HG02870 (cell line): ENCODE measurements around the gene AREL1.
A peak's percentile ranks its signal among the peaks of the same experiment; 100 is the strongest.
"Not testable (repeated sequence)": the region's sequence is repeated elsewhere in the genome, so short reads cannot be mapped to it uniquely, and the experiment has no call there.

Experiments used
- ATAC-seq: cut with Tn5 transposase; IDR thresholded peaks from one replicate; pipeline ENCODE4 v1.9.1; 2021; ENCODE audit warnings: mild to moderate bottlenecking, moderate library complexity; ENCODE audit not compliant: unreplicated experiment

AREL1 gene, protein sequence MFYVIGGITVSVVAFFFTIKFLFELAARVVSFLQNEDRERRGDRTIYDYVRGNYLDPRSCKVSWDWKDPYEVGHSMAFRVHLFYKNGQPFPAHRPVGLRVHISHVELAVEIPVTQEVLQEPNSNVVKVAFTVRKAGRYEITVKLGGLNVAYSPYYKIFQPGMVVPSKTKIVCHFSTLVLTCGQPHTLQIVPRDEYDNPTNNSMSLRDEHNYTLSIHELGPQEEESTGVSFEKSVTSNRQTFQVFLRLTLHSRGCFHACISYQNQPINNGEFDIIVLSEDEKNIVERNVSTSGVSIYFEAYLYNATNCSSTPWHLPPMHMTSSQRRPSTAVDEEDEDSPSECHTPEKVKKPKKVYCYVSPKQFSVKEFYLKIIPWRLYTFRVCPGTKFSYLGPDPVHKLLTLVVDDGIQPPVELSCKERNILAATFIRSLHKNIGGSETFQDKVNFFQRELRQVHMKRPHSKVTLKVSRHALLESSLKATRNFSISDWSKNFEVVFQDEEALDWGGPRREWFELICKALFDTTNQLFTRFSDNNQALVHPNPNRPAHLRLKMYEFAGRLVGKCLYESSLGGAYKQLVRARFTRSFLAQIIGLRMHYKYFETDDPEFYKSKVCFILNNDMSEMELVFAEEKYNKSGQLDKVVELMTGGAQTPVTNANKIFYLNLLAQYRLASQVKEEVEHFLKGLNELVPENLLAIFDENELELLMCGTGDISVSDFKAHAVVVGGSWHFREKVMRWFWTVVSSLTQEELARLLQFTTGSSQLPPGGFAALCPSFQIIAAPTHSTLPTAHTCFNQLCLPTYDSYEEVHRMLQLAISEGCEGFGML

DNA sequence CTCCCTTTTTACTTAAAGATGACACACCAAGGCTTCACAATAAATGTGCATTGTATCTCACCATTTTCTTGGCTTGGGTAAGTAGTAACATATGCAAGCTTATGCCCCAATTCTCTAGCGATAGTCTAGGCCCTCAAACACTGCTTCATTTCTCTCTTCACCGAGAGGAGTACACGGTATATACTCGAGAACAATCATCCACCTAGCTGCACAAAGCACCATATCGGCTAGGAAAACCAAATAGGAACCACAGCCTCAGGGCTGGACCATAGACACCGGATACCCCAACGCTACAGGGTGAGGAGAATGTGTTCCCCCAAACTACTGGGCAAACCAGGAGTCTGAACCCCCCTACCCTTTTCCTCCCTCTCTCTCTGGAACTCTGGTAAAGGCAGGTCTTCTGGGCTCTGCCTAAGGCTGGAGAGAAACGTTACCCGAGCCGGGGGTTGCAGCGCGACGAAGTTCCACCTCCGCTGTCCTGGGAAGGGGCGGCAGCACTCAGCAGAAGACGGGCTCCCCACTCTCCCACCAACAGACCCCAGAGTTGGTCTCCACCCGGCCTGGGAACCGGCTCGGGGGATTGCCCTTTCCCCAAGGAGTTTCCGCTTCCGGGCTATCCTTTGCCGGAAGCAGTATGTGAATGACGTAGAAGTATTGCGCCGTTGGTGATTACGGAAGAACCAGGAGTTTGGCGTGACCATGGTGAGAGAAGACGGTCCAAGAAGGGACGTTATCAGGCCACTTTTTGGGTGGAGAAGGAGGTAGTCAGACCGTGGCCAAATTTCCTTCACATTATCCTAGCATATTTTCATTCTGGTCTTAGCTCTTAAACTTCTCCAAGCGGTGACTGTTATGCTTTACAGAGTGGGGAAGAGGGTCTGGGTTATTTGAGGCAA is at the start of gene AREL1, which contains the start of gene FCF1:
TSS of gene AREL1 (minus strand) at position 582 of the 896 bp plus-strand sequence. CDS start 27,465 bp downstream, outside the sequence.
TSS of gene FCF1 (plus strand) at position 646 of the 896 bp plus-strand sequence. CDS start at position 700, 54 bp downstream.
- peak; percentile 97 for ATAC-seq

DNA sequence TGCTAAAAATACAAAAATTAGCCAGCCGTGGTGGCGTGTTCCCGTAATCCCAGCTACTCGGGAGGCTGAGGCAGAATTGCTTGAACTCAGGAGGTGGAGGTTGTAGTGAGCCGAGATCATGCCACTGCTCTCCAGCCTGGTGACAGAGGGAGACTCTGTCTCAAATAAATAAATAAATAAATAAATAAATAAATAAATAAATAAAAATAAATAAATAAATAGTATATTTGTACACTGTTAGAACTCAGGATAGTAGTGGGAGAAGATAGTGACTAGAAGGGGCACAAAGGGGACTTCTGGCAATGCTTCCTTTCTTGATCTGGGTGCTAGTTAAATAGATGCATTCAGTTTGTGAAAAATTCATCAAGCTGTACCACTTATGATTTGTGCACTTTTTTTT is 45.6 kb upstream of the AREL1 start:
- not testable (repeated sequence) for ATAC-seq

DNA sequence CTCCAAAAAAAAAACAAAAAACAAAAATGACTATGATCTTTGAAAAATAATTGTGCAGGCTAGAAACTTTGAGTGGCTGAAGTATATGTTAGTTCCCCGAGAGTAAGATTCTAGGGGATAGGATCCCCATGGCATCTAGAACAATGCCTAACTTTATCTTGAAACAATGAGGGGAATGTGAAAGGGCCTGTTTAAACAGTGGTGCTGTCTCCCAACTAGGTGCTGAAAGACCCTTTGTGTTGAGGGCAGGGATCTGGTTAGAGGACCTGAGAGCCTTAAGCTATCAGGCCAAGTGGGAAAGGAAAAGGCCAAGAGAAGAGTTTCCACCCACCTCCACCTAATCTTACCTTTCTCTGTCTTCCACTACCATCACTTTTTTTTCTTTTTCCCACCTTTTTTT is 43.4 kb upstream of the AREL1 start:
- no peak for ATAC-seq

DNA sequence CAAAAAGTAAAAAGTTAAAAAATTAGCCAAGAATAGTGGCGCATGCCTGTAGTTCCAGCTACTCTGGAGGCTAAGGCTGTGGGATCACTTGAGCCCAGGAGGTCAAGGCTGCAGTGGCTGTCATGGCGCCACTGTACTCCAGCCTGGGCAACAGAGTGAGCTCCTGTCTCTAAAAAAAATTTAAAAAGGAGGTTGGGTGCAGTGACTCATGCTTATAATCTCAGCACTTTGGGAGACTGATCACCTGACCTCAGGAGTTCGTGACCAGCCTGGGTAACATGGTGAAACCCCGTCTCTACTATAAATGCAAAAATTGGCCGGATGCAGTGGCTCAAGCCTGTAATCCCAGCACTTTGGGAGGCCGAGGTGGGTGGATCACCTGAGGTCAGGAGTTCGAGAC is 42.0 kb upstream of the AREL1 start:
- ATAC-seq: no peak

DNA sequence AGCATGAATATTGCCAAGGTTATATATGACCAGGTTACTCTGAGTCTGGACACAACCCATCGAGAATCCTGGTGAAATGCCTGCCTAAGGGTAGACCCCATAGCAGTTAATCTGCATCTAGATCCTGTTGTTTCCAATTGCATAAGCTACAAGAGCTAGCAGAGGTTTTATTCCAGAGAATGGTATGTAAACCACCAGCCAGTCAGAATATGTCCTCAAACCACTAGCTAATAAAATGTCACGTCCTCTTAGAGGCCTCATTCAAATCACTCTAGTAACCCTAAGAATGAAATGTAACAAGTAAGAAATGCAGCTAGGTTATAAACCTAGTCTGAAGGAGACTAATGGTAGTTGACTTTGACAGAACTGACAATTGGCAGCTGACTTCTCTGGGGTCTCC is 41.3 kb upstream of the AREL1 start:
- no peak for ATAC-seq

DNA sequence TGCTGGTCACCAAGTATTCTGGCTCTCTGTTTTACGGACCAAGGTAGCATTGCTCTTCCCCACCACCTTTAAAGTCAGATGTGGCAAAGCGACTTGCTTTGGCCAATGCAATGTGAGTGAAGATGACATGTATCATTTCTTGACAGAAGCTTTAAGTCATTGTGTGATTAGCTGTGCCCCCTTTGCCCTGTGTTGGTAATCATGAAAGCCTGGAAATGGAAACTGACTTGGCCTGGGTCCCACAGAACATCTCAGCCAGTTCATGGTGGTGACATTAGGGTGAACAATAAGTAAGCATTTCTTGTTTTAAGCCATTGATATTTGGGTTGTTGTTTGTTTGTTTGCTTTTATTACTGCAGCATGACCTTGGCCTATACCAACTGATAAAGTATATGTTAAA is 34.4 kb upstream of the AREL1 start:
- no peak for ATAC-seq

DNA sequence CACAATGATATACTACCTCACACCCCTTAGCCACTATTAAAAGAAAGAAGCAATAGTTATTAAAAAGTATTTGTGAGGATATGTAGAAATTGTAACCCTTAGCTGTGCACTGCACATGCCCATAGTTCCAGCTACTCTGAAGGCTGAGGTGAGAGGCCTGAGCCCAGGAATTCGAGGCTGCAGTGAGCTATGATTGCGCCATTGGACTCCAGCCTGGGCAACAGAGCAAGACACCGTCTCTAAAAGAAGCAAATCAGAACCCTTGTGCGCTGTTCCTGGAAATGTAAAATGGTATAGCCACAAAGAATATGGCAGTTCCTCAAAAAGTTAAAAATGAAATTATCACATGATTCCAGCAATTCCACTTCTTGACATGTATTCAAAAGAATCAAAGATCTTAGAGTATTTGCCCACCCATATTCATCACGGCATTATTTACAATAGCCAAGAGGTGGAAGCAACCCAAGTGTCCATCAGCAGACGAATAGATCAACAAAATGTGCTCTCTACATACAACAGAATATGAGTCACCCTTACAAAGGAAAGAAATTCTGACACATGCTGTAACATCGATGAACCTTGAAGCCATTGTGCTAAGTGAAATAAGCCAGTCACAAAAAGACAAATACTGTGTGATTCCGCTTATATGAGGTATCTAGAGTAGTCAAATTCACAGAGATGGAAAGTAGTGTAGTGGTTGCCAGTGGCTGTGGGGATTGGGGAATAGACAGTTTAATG is 26.6 kb upstream of the AREL1 start:
- ATAC-seq: no peak

DNA sequence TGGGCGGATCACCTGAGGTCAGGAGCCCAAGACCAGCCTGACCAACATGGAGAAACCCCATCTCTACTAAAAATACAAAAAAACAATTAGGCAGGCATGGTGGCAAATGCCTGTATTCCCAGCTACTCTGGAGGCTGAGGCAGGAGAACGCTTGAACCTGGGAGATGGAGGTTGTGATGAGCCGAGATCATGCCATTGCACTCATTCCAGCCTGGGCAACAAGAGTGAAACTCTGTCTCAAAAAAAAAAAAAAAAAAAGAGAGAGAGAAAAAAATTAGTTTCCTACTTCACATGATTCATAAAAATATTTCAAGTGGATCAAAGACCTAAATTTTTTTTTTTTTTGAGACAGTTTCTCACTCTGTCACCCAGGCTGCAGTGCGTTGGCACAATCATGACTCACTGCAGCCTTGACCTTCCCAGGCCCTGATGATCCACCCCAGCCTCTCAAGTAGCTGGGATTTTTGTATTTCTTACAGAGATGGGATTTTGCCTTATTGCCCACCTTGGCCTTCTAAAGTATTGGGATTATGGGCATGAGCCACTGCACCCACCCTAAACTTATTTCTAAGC is 25.0 kb upstream of the AREL1 start:
- no peak for ATAC-seq

DNA sequence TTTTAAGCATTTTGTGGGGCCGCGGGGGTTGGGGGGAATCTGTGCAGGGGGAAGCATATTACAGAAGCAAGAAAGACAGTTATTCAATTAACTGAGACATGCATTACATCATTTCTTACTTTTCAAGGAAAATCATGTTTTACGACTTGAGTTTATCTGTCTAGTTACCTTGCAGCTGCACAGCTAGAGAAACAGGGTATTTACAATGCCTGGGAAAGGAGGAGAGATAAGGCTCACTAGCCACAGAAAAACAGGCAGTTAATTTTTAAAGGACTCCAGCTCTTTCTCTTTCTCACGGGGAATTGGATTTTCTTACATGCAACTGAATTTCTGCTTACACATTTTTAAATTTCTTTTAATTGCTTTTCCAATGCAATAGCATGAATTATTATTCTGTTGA is 22.2 kb upstream of the AREL1 start:
- no peak for ATAC-seq

DNA sequence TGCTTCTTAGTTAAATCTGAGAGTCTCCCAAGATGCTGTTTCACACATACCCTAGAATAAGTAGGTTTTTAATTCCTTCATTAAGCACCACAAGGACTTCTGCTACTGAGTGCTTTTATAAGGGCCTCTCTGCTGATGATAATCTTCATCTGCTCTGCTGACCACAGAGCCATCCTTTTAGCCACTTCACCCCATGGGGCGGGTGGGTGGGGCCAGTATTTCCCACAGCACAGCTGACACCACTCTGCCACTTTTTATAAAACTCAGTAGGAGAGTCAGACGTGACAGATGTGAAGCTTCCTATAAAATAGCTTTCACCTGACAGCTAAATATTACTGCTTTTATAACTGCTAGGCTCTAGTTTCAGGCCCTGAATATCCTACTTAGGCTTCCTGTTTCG is 20.3 kb upstream of the AREL1 start:
- ATAC-seq: no peak

DNA sequence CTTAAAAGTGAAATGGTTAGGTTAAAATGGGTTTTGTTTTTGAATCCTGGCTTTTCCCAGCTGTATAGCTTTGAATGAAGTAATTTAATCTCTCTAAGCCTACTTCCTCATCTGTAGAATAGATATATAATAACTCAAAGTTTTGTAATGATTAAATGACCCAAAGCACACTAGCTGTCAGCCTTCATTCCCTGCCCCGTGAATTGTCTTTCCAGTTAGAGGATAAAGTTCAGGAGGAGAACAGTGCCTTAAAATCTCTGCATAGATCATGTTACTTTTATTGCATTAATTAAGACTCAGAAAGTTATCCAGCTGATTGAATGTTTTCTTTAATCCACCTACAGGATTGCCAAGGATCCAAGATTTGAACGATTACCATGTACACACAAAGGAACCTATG is 19.5 kb upstream of the AREL1 start:
- ATAC-seq: no peak

DNA sequence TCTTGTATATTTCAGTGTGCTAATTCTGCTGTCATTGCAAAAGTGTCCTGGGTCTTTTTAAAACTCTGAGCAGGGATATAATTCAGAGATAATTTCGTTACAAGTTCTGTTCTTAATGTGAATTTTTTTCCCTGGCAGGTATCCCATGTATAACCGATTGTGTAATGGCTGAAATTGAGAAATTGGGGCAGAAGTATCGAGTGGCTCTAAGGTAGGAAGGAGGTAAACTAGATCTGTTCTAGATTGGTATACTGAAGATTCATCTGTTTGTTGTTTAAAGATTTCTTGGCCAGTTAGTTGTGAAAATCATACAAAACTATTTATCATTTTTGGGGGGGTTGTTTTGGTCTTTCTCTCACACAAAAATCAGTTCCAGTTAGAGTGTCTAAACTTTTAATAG is 10.3 kb upstream of the AREL1 start:
- no peak for ATAC-seq

DNA sequence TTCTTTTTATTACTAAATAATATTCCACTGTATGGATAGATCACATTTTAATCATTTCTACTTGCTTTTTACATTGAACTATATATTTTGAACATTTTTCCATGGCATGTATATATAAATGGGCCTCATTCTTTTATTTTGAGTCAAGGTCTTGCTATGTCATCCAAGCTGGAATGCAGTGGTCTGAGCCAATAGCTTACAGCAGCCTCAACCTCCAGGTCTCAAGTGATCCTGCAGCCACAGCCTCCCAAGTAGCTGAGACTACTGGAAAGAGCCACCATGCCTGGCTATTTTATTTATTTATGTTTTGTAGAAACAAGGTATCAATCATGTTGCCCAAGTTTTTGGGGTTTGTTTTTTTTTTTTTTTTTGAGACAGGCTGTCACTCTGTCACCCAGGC is 7.6 kb upstream of the AREL1 start:
- no peak for ATAC-seq

DNA sequence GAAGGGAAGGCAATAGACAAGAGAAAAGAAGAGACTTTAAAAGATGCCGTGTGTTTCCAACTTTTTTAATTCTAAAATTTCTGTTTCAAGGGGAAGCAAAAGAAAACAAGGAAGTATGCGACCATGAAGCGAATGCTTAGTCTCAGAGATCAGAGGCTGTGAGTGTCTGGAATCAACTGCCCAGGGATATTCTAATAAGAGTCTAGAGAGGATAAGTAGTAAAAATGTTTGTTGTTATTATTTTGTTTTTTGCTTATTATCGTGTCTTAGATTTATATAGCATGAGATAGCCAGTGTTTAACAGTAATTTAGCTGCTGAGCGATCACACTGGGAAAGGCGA is 485 bp upstream of the AREL1 start:
- no peak for ATAC-seq

DNA sequence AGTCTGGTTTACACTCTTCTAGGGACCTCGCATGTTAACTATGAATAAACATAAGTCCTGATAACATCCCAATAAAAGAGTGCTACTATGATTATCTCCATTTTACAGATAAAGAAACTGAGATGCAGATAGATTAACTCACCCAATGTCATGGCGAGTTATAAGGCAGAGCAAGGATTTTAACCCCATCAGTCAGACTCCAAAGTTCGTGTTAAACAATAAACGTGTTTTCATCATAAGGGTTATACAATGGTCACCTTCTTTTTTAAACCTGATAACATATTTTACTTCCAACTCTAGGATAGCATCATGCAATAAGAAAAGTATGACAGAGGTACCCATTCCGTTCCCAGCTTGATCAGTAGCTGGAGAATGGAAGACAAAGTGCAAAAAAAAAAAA is 1.2 kb downstream of the AREL1 start:
- ATAC-seq: no peak

DNA sequence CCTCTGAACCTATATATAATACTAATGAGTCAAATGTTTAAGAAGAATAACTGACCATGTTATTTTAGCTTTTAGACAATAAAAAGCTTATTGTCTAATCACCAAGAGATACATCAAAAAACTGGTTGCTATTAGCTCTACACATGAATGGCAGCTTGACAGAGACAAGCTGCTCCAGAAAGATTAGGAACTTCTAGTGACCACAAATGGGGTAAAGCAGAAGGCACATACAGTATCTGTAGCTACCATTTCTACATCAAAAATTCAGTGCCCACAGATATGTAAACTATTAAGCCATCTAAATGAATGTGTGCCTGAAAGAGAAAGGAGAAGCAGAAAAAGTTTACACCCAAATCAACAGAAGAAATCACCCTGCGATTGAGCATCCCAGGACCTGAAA is 2.4 kb downstream of the AREL1 start:
- no peak for ATAC-seq

DNA sequence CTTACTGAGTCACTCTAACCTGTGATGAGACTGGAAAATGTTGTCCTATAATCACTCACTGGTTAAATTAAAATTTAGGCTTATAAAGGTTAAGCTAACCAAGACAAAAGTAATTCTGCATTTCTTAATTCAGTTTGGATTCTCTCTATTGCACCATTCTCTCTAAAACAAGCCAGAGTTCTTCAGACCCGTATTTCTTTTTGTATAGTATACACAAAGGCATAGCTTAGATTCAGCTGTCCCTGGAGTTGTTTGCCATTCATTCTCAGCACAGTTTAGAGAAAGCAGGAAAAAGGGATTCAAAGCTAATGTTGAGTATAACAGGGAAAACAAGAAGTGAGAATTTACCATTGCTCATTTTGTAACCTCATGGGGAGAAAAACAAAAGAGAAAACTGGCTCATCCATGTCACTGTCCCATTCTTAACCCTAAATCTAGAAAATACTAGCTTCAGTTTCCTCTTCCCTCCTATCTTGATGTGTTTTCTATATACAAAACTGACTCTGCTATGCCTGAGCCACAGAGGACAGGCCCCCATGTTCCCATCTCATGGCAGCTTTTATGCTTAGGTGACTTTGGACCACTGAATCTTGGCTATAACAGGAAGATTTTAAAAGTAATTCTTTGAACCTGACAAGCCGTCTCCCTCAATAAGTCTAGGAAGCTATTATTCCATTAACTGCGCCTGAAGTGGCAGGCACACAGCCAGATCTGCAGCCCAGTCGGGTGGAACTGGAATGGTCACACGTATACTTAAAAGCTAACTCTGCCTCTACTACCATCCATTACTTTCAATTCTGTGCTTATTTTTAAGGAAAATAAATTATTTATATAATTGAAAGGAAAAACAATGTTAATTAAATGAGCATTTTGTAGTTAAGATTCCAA is 7.0 kb downstream of the AREL1 start:
- ATAC-seq: no peak

DNA sequence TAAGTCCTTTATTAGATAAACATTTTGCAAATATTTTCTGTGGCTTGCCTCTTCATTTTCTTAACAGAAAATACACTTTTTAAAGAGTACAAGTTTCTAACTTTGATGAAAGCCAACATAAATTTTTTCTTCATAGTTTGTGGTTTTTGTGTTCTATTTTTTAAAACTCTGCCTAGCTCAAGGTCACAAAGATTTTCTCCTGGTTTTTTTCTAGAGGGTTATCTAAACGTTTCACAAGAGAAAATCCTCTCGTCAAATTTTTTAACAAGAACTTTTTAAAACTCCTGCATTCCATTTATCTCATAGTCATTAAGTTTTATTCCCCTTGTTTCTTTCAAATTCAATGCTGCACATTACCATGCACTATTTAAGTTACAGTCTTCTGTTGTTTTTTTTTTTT is 8.2 kb downstream of the AREL1 start:
- no peak for ATAC-seq

DNA sequence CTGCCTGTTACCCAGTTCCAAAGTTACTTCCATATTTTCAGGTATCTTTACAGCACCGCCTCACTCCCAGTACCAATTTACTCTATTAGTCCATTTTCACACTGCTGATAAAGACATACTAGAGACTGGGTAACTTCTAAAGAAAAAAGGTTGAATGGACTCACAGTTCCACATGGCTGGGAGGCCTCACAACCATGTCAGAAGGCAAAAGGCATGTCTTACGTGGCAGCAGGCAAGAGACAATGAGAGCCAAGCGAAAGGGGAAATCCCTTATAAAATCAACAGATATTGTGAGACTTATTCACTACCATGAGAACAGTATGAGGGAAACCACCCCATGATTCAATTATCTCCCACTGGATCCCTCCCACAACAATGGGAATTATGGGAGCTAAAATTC is 9.8 kb downstream of the AREL1 start:
- no peak for ATAC-seq
